Gastroesophageal sphincter (tissue), 4 donors: ENCODE data around the gene USP25. TPM values are rescaled to one million over a fixed set of nuclear protein-coding genes. Genes with fewer than 3 reads are reported as not detected.

ENCODE experiments used
- ATAC-seq: fragments of 150-250 bp; one replicate; pipeline ENCODE4 v1.9.1; 2016; ENCODE audit warnings: mild to moderate bottlenecking, moderate library complexity
- H3K27ac ChIP-seq, 4 donors: fragments of 200-600 bp; sonication (generic) in 3 of 4; 1 replicate in 3 of 4; 2 replicates in 1 of 4; pipeline ENCODE4 v1.5.1; 2016 to 2019
- H3K27me3 ChIP-seq: fragments of 200-600 bp; sonication (generic); one replicate; pipeline ENCODE4 v1.5.1; 2019
- H3K36me3 ChIP-seq, 2 donors: fragments of 200-600 bp; sonication (generic); one replicate each; pipeline ENCODE4 v1.5.1; 2019; ENCODE audit warnings: control low read depth in 1 of 2
- H3K4me1 ChIP-seq, 3 donors: fragments of 200-600 bp; sonication (generic); 1 replicate in 2 of 3; 2 replicates in 1 of 3; pipeline ENCODE4 v1.5.1; 2016 to 2019; ENCODE audit warnings: control low read depth in 2 of 3
- H3K4me3 ChIP-seq, 2 donors: fragments of 200-600 bp; sonication (generic); one replicate each; pipeline ENCODE4 v1.5.1; 2019; ENCODE audit warnings: mild to moderate bottlenecking in 1 of 2, moderate library complexity in 1 of 2
- H3K9me3 ChIP-seq, 3 donors: fragments of 200-600 bp; sonication (generic); one replicate each; pipeline ENCODE4 v1.5.1; 2017 to 2019; ENCODE audit warnings: control low read depth in 2 of 3
- CTCF ChIP-seq, 4 experiments: fragments of 200-600 bp in 2 of 4; fragments of 450-650 bp in 2 of 4; sonication (generic) in 1 of 4; IDR thresholded peaks; one replicate each; pipeline ENCODE4 v1.5.1; 2017 to 2019; ENCODE audit warnings: antibody characterized with exemption in 4 of 4, mild to moderate bottlenecking in 2 of 4, moderate library complexity in 2 of 4
- EP300 ChIP-seq: sonication (generic); formaldehyde crosslinking; IDR thresholded peaks from one replicate; pipeline ENCODE4 v1.6.1; 2017; ENCODE audit warnings: antibody characterized with exemption, mild to moderate bottlenecking
- POLR2A ChIP-seq, 2 donors: fragments of 450-650 bp; IDR thresholded peaks; one replicate each; pipeline ENCODE4 v1.6.1; 2017; ENCODE audit warnings: antibody characterized with exemption in 2 of 2, mild to moderate bottlenecking in 2 of 2, moderate library complexity in 1 of 2
- POLR2AphosphoS5 ChIP-seq: sonication (generic); formaldehyde crosslinking; IDR thresholded peaks from one replicate; pipeline ENCODE4 v1.6.1; 2017; ENCODE audit warnings: antibody characterized with exemption
- WGBS, 2 donors: methylation state at CpG; one replicate each; pipeline ENCODE4 v1.1.5; 2018; ENCODE audit warnings: low coverage in 1 of 2; 5-methylcytosine and 5-hydroxymethylcytosine counted together
- total RNA-seq, 4 donors: library from RNA; depleted of rRNA; stranded (reverse); fragments of >200 nt; gene quantifications; one replicate each; pipeline ENCODE4 v1.1.0, GENCODE V29; 2016

The USP25 gene
- total RNA-seq, 4 donors from 2014 or later, result 51.2 to 77.3 (median 59.5) TPM

- 100% methylated on average over 2 of the region's 2 CpGs for WGBS, 2 donors
- peaks cover 0 to 38% (median 2%) of the 10 kb centered on the region in 3 donors for H3K4me1 ChIP-seq
- no peaks in the 10 kb centered on the region for H3K27me3 ChIP-seq
- H3K36me3 ChIP-seq, result peaks cover 0 to 17% of the 10 kb centered on the region in 2 donors
- no peaks in the 10 kb centered on the region for H3K9me3 ChIP-seq
- ATAC-seq, result no peak
- no peak overlapping the region for H3K27ac ChIP-seq
- TF ChIP-seq CTCF (IDR thresholded peaks at IDR 0.05), result no peak
- no peak for TF ChIP-seq POLR2AphosphoS5
- no peak for TF ChIP-seq EP300
- TF ChIP-seq POLR2A (IDR thresholded peaks at IDR 0.05), result no peak
- no peak overlapping the region for H3K4me3 ChIP-seq
Measured at GRCh38 chr21:15839026-15839425, 109.2 kb downstream of the USP25 start.

- H3K9me3 ChIP-seq, result no peaks in the 10 kb centered on the region
Measured at GRCh38 chr21:15839601-15840000, 109.8 kb downstream of the USP25 start.

GRCh38 chr21:15840406-15840805, 110.6 kb downstream of the USP25 start:
- ATAC-seq, result no peak
- Histone ChIP-seq H3K4me1 (peaks cover 0 to 38% (median 2%) of the 10 kb centered on the region in 3 donors), H3K9me3 (no peaks in the 10 kb centered on the region), H3K27me3 (no peaks in the 10 kb centered on the region), H3K4me3 (no peak overlapping the region), H3K27ac (no peak overlapping the region), H3K36me3 (peaks cover 0 to 7% of the 10 kb centered on the region in 2 donors)
- WGBS, 2 donors, result 86 to 89% methylated on average over 3 of the region's 3 CpGs
- TF ChIP-seq CTCF (IDR thresholded peaks at IDR 0.05) (no peak), POLR2A (IDR thresholded peaks at IDR 0.05) (no peak)

More at GRCh38 chr21:15839601-15840000, 109.8 kb downstream of the USP25 start:
- no peak for ATAC-seq
- H3K27me3 ChIP-seq, result no peaks in the 10 kb centered on the region
- WGBS, 2 donors, result 73 to 87% methylated on average over 2 of the region's 2 CpGs
- H3K36me3 ChIP-seq, result peaks cover 0 to 11% of the 10 kb centered on the region in 2 donors
- peaks cover 0 to 38% (median 2%) of the 10 kb centered on the region in 3 donors for H3K4me1 ChIP-seq
- no peak overlapping the region for H3K4me3 ChIP-seq
- TF ChIP-seq CTCF (IDR thresholded peaks at IDR 0.05) (no peak), POLR2AphosphoS5 (no peak), POLR2A (IDR thresholded peaks at IDR 0.05) (no peak), EP300 (no peak)
- no peak overlapping the region for H3K27ac ChIP-seq

DNA sequence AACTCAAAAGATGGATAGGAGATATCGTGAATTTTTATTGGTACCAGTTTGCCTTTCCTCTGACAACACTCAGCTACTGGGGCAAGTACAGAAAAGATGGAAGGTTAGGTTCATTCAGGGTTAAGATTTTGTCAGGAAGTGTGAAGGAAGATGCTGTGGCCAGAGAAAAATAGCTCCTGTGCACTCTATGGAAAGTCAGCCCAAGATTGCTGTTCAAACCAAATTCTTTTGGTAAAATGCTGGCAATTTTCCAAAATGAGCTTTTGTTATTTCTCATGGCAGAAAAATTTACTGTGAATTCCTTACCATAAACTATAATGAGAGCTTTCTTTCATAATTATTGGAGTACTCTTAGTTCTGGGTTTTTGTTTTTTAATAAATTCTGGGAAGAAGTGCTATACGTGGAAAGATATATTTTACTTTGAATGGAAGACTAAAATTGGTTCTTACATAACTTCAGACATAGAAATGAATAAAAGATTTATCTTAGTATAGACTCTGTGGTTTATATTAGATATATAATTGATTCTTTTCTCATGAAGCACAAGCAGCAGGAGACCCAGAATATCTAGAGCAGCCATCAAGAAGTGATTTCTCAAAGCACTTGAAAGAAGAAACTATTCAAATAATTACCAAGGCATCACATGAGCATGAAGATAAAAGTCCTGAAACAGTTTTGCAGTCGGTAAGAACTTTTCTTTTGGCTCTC, 112.2 kb downstream of the USP25 start:
- Histone ChIP-seq H3K4me1 (peaks cover 0 to 38% (median 2%) of the 10 kb centered on the region in 3 donors), H3K4me3 (no peak overlapping the region), H3K9me3 (no peaks in the 10 kb centered on the region), H3K36me3 (peaks cover 0 to 7% of the 10 kb centered on the region in 2 donors), H3K27ac (no peak overlapping the region), H3K27me3 (no peaks in the 10 kb centered on the region)
- no peak for ATAC-seq
- 40 to 48% methylated on average over 3 of the region's 3 CpGs for WGBS, 2 donors
- no peak for TF ChIP-seq POLR2A (IDR thresholded peaks at IDR 0.05)
- no peak for TF ChIP-seq EP300

DNA sequence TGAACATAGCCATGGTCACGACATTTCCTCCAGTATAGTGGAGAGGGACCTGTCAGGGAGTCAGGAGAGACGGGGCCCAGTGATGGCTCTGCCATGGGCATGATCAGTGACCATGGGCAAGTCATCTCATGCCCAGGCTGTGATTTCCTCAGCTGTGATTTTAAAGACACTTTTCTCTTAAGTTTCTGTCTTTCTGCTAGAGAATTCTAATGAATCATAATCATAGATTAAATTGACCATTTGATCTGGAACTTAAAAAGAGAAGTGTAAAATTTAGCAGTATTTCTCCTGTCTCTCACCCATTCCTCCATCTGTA, 112.7 kb downstream of the USP25 start:
- no peaks in the 10 kb centered on the region for H3K27me3 ChIP-seq
- TF ChIP-seq POLR2A (IDR thresholded peaks at IDR 0.05), result no peak
- TF ChIP-seq POLR2AphosphoS5, result no peak
- no peak for TF ChIP-seq CTCF (IDR thresholded peaks at IDR 0.05)
- TF ChIP-seq EP300, result no peak
- WGBS, 2 donors, result 68 to 82% methylated on average over 2 of the region's 2 CpGs
- H3K4me1 ChIP-seq, result peaks cover 0 to 33% (median 0%) of the 10 kb centered on the region in 3 donors
- H3K9me3 ChIP-seq, result no peaks in the 10 kb centered on the region
- H3K36me3 ChIP-seq, result peaks cover 0 to 7% of the 10 kb centered on the region in 2 donors
- H3K4me3 ChIP-seq, result no peak overlapping the region
- H3K27ac ChIP-seq, result no peak overlapping the region
- no peak for ATAC-seq
